GM21619 (cell line): ENCODE results near the gene ROBO1.

ENCODE experiments used
- ATAC-seq: cut with Tn5 transposase; IDR thresholded peaks from one replicate; pipeline ENCODE4 v1.9.1; 2021; ENCODE audit not compliant: unreplicated experiment

Gene ROBO1

GRCh38 chr3:78823859-78824258 lies 943.9 kb downstream of the ROBO1 start:
- no peak for ATAC-seq

- no peak for ATAC-seq
Observed at GRCh38 chr3:78823434-78823833, 944.4 kb downstream of the ROBO1 start.

- no peak for ATAC-seq
Observed at GRCh38 chr3:78822726-78823125, 945.1 kb downstream of the ROBO1 start.

- ATAC-seq, result no peak
Observed at GRCh38 chr3:78820542-78820941, 947.3 kb downstream of the ROBO1 start.

GRCh38 chr3:78818161-78818985 lies 949.4 kb downstream of the ROBO1 start:
- no peak for ATAC-seq

- no peak for ATAC-seq
Observed at GRCh38 chr3:78814893-78815562, 952.8 kb downstream of the ROBO1 start.

GRCh38 chr3:78812166-78812565 lies 955.6 kb downstream of the ROBO1 start:
- ATAC-seq, result no peak

- ATAC-seq, result no peak
Observed at GRCh38 chr3:78809966-78810365, 957.8 kb downstream of the ROBO1 start.

- ATAC-seq, result no peak
Observed at GRCh38 chr3:78804251-78805037, 963.4 kb downstream of the ROBO1 start.

- ATAC-seq, result no peak
Observed at GRCh38 chr3:78802562-78802930, 965.3 kb downstream of the ROBO1 start.

- no peak for ATAC-seq
Observed at GRCh38 chr3:78801926-78802561, 965.8 kb downstream of the ROBO1 start.

GRCh38 chr3:78799681-78800080 lies 968.1 kb downstream of the ROBO1 start:
- no peak for ATAC-seq

- no peak for ATAC-seq
Observed at GRCh38 chr3:78798266-78798832, 969.4 kb downstream of the ROBO1 start.

- ATAC-seq, result no peak
Observed at GRCh38 chr3:78794431-78794830, 973.4 kb downstream of the ROBO1 start.

- ATAC-seq, result no peak
Observed at GRCh38 chr3:78792733-78793132, 975.1 kb downstream of the ROBO1 start.

GRCh38 chr3:78792212-78792611 lies 975.6 kb downstream of the ROBO1 start:
- no peak for ATAC-seq

GRCh38 chr3:78791753-78792152 lies 976.0 kb downstream of the ROBO1 start:
- ATAC-seq, result no peak

- no peak for ATAC-seq
Observed at GRCh38 chr3:78788839-78789238, 979.0 kb downstream of the ROBO1 start.

GRCh38 chr3:78785004-78785403 lies 982.8 kb downstream of the ROBO1 start:
- no peak for ATAC-seq

GRCh38 chr3:78781351-78781750 lies 986.4 kb downstream of the ROBO1 start:
- ATAC-seq, result no peak
